ENCODE results near the gene NOL11. TPM values are rescaled to one million over a fixed set of nuclear protein-coding genes. Genes with fewer than 3 reads are reported as not detected.
"Not testable (repeated sequence)": the region's sequence is repeated elsewhere in the genome, so short reads cannot be mapped to it uniquely, and the experiment has no call there.

The NOL11 gene
- total RNA-seq, 3 donors from 2014 or later = 25.1 to 45.5 (median 35.4) TPM

DNA sequence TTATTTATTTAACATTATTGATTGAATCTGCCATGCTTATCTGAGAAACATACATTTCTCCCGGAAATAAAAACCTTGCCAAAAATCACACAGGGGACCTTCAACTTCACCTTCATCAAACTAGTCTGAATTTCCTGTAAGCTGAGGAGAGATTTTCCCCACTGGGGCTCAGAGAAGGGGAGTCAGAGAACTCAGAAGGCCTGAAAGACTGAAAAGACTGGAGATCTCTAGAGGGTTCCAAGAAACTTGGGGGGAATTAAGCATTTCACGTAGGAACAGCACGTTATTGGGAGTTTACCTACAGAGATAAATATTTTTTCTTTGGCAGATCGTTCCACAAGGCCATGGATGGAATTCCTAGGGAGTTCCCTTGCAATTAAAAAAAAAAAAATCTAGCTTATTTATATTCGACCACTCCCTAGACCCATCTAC, 528 bp upstream of the NOL11 start:
- Histone ChIP-seq H3K4me1 (no peaks in the 10 kb centered on the region), H3K27me3 (no peaks in the 10 kb centered on the region), H3K36me3 (no peaks in the 10 kb centered on the region), H3K4me3 (peak overlapping the region; percentile 75 to 99 (median 94)), H3K27ac (peak overlapping the region; percentile 65 to 93), H3K9me3 (no peaks in the 10 kb centered on the region)
- no peak for DNase-seq (ENCODE audit: low spot score in 2 of 2)
- no peak for TF ChIP-seq POLR2A (IDR thresholded peaks at IDR 0.05)
- no peak for TF ChIP-seq POLR2AphosphoS5 (IDR thresholded peaks at IDR 0.05)
- TF ChIP-seq, protein P1, sequence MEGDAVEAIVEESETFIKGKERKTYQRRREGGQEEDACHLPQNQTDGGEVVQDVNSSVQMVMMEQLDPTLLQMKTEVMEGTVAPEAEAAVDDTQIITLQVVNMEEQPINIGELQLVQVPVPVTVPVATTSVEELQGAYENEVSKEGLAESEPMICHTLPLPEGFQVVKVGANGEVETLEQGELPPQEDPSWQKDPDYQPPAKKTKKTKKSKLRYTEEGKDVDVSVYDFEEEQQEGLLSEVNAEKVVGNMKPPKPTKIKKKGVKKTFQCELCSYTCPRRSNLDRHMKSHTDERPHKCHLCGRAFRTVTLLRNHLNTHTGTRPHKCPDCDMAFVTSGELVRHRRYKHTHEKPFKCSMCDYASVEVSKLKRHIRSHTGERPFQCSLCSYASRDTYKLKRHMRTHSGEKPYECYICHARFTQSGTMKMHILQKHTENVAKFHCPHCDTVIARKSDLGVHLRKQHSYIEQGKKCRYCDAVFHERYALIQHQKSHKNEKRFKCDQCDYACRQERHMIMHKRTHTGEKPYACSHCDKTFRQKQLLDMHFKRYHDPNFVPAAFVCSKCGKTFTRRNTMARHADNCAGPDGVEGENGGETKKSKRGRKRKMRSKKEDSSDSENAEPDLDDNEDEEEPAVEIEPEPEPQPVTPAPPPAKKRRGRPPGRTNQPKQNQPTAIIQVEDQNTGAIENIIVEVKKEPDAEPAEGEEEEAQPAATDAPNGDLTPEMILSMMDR (IDR thresholded peaks at IDR 0.05) = no peak
- intact Hi-C loops (cut with DNase I; ENCODE audit: low total_unique reads) = no loop called here

DNA sequence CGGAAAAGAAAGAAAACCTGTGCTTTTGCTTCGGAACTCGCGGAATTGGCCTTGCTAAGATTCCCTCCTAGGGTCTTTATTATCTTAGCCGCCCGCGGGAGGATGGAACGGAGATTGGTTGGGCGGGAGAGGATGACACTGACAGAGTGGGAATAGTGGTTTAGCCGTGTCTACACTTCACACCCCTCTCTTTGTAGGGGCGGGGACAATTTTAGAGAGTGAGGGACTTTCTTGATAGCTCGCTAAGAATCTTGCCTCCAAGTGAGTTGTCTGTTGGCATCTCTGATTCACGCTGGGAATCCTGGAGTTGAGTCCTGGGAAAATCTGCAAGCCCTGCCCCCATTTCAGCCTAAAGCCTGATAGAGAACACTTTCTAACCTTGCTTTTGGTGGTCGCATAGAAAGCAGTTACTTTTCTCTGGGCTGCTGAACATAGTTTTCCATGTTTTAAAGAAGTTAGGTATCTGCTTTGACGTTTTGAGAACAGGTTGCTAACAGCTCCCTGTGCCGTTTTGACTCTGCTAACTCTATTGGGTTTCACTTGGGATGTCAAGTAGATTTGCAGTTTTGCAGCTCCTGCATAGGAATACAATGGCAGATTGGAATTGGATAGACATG, 697 bp downstream of the NOL11 start:
- DNase-seq (ENCODE audit: low spot score in 2 of 2) = no peak
- Histone ChIP-seq H3K36me3 (no peaks in the 10 kb centered on the region), H3K9me3 (no peaks in the 10 kb centered on the region), H3K27ac (peak overlapping the region; percentile 85 to 93), H3K4me3 (peak overlapping the region; percentile 75 to 99 (median 94)), H3K27me3 (no peaks in the 10 kb centered on the region), H3K4me1 (no peaks in the 10 kb centered on the region)
- TF ChIP-seq, protein P1 (IDR thresholded peaks at IDR 0.05) = no peak
- TF ChIP-seq POLR2AphosphoS5 (IDR thresholded peaks at IDR 0.05) (no peak), POLR2A (IDR thresholded peaks at IDR 0.05) (no peak)
- intact Hi-C loops (cut with DNase I; ENCODE audit: low total_unique reads) = no loop called here

DNA sequence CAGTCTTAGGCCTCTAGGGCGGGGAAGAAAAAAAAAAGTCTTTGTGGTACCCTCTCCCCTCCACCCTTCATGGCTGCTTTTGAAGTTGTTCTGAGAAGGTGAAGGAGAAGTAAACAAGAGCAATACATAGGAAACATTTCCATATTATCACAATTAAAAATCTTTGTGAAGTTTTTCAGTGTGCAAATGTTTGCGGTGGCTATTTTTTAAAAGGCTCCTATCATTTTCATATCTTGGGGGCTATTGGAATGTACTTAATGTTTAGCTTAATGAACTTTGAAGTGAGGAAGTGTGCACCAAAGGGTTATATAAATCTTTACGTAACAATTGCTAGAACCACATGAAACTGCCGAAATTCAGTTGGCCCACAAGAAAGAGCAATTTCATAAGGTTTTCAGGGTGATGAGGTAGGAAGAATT, 7.6 kb downstream of the NOL11 start:
- DNase-seq (ENCODE audit: low spot score in 2 of 2) = no peak
- H3K36me3 ChIP-seq = peaks cover 4% of the 10 kb centered on the region
- no peaks in the 10 kb centered on the region for H3K4me1 ChIP-seq
- TF ChIP-seq POLR2AphosphoS5 (IDR thresholded peaks at IDR 0.05) = no peak
- intact Hi-C loops (cut with DNase I; ENCODE audit: low total_unique reads) = no loop called here
- no peaks in the 10 kb centered on the region for H3K9me3 ChIP-seq
- H3K4me3 ChIP-seq = no peak overlapping the region
- no peaks in the 10 kb centered on the region for H3K27me3 ChIP-seq
- H3K27ac ChIP-seq = no peak overlapping the region

DNA sequence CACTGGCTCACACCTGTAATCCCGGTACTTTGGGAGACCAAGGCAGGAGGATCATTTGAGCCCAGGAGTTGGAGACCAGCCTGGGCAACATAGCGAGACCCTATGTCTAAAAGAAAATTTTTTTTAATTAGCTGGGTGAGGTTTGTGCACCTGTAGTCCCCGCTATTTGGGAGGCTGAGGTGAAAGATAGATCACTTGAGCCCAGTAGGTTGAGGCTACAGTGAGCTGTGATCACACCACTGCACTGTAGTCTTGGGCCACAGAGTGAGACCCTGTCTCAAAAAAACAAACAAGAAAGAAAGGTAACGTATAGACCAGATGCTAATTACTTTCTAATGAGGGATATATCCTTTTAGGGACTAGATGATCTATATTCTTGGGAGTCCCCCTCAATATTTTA, 8.1 kb downstream of the NOL11 start:
- Histone ChIP-seq H3K27me3 (no peaks in the 10 kb centered on the region), H3K4me1 (no peaks in the 10 kb centered on the region), H3K4me3 (no peak overlapping the region), H3K36me3 (peaks cover 4% of the 10 kb centered on the region), H3K9me3 (no peaks in the 10 kb centered on the region), H3K27ac (no peak overlapping the region)
- intact Hi-C loops (cut with DNase I; ENCODE audit: low total_unique reads) = no loop called here
- TF ChIP-seq, protein P1 (IDR thresholded peaks at IDR 0.05) = no peak
- no peak for DNase-seq (ENCODE audit: low spot score in 2 of 2)

DNA sequence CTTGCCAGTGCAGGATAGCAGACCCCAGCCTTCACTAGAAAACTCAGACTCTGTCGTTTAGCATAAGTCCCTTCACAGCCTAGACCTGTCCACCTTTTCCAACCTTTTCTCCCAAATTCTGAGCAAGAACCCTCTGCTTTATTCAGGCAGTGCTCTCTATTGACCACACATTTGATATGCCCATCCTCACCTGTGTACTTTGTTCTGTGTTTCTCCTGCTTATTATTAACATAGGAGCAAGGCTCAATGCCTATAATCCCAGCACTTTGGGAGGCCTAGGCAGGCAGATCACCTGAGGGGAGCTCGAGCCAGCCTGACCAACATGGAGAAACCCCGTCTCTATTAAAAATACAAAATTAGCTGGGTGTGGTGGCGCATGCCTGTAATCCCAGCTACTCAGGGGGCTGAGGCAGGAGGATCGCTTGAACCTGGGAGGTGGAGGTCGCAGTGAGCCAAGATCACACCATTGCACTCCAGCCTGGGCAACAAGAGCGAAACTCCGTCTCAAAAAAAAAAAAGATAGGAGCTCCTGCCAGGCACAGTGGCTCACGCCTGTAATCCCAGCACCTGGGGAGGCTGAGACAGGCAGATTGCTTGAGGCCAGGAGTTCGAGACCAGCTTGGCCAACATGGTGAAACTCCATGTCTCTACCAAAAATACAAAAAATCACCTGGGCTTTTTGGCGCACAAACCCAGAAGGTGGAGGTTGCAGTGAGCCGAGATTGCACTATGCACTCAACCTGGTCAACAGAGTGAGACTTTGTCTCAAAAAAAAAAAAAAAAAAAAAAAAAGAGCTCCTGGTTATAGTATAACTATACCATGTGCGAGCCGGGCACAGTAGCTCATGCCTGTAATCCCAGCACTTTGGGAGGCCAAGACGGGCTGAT, 9.7 kb downstream of the NOL11 start:
- H3K27me3 ChIP-seq; H3K36me3 ChIP-seq; H3K9me3 ChIP-seq; H3K27ac ChIP-seq; H3K4me1 ChIP-seq; DNase-seq (ENCODE audit: low spot score in 2 of 2); H3K4me3 ChIP-seq; intact Hi-C loops (cut with DNase I; ENCODE audit: low total_unique reads): not testable (repeated sequence)

DNA sequence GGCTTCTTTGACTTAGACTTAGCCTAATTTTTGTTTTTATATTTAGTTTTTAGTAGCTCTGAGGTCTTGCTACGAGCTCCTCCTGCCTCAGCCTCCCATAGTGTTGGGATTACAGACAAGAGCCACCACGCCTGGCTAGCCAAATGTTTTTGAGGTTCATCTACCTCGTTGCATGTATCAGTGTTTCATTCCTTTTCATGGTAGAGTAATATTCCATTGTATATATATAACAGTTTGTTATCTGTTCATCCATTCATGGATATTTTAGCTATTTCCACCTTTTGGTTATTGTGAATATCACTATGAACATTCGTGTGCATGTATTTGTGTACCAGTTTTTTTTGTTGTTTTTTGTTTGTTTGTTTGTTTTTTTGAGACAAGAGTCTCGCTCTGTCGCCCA, 12.2 kb downstream of the NOL11 start:
- Histone ChIP-seq H3K4me3 (no peak overlapping the region), H3K9me3 (no peaks in the 10 kb centered on the region), H3K36me3 (peaks cover 4% of the 10 kb centered on the region), H3K4me1 (no peaks in the 10 kb centered on the region), H3K27ac (no peak overlapping the region), H3K27me3 (no peaks in the 10 kb centered on the region)
- TF ChIP-seq POLR2A (IDR thresholded peaks at IDR 0.05) (no peak), POLR2AphosphoS5 (IDR thresholded peaks at IDR 0.05) (no peak)
- intact Hi-C loops (cut with DNase I; ENCODE audit: low total_unique reads) = no loop called here
- DNase-seq (ENCODE audit: low spot score in 2 of 2) = no peak
